Measurements from ENCODE around the gene ZMYND8. TPM values are rescaled to one million over a fixed set of nuclear protein-coding genes. Genes with fewer than 3 reads are reported as not detected.
A peak's percentile ranks its signal among the peaks of the same experiment; 100 is the strongest.
"Not testable (repeated sequence)": the region's sequence is repeated elsewhere in the genome, so short reads cannot be mapped to it uniquely, and the experiment has no call there.

Gene ZMYND8
- total RNA-seq, 1 experiment from 2014 or later = 22.8 TPM

GRCh38 chr20:47305667-47306066 is 50.8 kb downstream of the ZMYND8 start:
- in situ Hi-C loops (cut with HindIII; ENCODE audit: low pct_unique_long_range_greater_than_20kb, low sequenced_read_pairs) = no loop called here
- DNase-seq (ENCODE audit: low read depth, low spot score) = no peak

GRCh38 chr20:47304287-47304686 is 52.2 kb downstream of the ZMYND8 start:
- in situ Hi-C loops (cut with HindIII; ENCODE audit: low pct_unique_long_range_greater_than_20kb, low sequenced_read_pairs) = no loop called here
- no peak for DNase-seq (ENCODE audit: low read depth, low spot score)

- in situ Hi-C loops (cut with HindIII; ENCODE audit: low pct_unique_long_range_greater_than_20kb, low sequenced_read_pairs) = no loop called here
- DNase-seq (ENCODE audit: low read depth, low spot score) = no peak
Observed at GRCh38 chr20:47303736-47304135, 52.8 kb downstream of the ZMYND8 start.

GRCh38 chr20:47300071-47300470 is 56.4 kb downstream of the ZMYND8 start:
- DNase-seq (ENCODE audit: low read depth, low spot score) = no peak
- in situ Hi-C loops (cut with HindIII; ENCODE audit: low pct_unique_long_range_greater_than_20kb, low sequenced_read_pairs) = no loop called here

GRCh38 chr20:47298624-47299023 is 57.9 kb downstream of the ZMYND8 start:
- no peak for DNase-seq (ENCODE audit: low read depth, low spot score)
- in situ Hi-C loops (cut with HindIII; ENCODE audit: low pct_unique_long_range_greater_than_20kb, low sequenced_read_pairs) = no loop called here

- in situ Hi-C loops (cut with HindIII; ENCODE audit: low pct_unique_long_range_greater_than_20kb, low sequenced_read_pairs) = no loop called here
- DNase-seq (ENCODE audit: low read depth, low spot score) = no peak
Observed at GRCh38 chr20:47297746-47298145, 58.8 kb downstream of the ZMYND8 start.

- in situ Hi-C loops (cut with HindIII; ENCODE audit: low pct_unique_long_range_greater_than_20kb, low sequenced_read_pairs) = no loop called here
Observed at GRCh38 chr20:47296950-47297349, 59.5 kb downstream of the ZMYND8 start.

GRCh38 chr20:47295921-47296426 is 60.5 kb downstream of the ZMYND8 start:
- in situ Hi-C loops (cut with HindIII; ENCODE audit: low pct_unique_long_range_greater_than_20kb, low sequenced_read_pairs) = no loop called here
- no peak for DNase-seq (ENCODE audit: low read depth, low spot score)

More at GRCh38 chr20:47296950-47297349, 59.5 kb downstream of the ZMYND8 start:
- peak; percentile 53 for DNase-seq (ENCODE audit: low read depth, low spot score)

GRCh38 chr20:47295129-47295813 is 61.2 kb downstream of the ZMYND8 start:
- no peak for DNase-seq (ENCODE audit: low read depth, low spot score)
- in situ Hi-C loops (cut with HindIII; ENCODE audit: low pct_unique_long_range_greater_than_20kb, low sequenced_read_pairs) = no loop called here

- DNase-seq (ENCODE audit: low read depth, low spot score) = peak; percentile 34
Observed at GRCh38 chr20:47293631-47294030, 62.9 kb downstream of the ZMYND8 start.

GRCh38 chr20:47292581-47292980 is 63.9 kb downstream of the ZMYND8 start:
- in situ Hi-C loops (cut with HindIII; ENCODE audit: low pct_unique_long_range_greater_than_20kb, low sequenced_read_pairs) = no loop called here
- DNase-seq (ENCODE audit: low read depth, low spot score) = no peak

More at GRCh38 chr20:47293631-47294030, 62.9 kb downstream of the ZMYND8 start:
- in situ Hi-C loops (cut with HindIII; ENCODE audit: low pct_unique_long_range_greater_than_20kb, low sequenced_read_pairs) = no loop called here

- in situ Hi-C loops (cut with HindIII; ENCODE audit: low pct_unique_long_range_greater_than_20kb, low sequenced_read_pairs) = no loop called here
- DNase-seq (ENCODE audit: low read depth, low spot score) = no peak
Observed at GRCh38 chr20:47290666-47291430, 65.7 kb downstream of the ZMYND8 start.

GRCh38 chr20:47290008-47290407 is 66.5 kb downstream of the ZMYND8 start:
- in situ Hi-C loops (cut with HindIII; ENCODE audit: low pct_unique_long_range_greater_than_20kb, low sequenced_read_pairs) = no loop called here
- no peak for DNase-seq (ENCODE audit: low read depth, low spot score)

- DNase-seq (ENCODE audit: low read depth, low spot score) = no peak
- in situ Hi-C loops (cut with HindIII; ENCODE audit: low pct_unique_long_range_greater_than_20kb, low sequenced_read_pairs) = no loop called here
Observed at GRCh38 chr20:47289096-47289495, 67.4 kb downstream of the ZMYND8 start.

GRCh38 chr20:47288530-47288929 is 68.0 kb downstream of the ZMYND8 start:
- in situ Hi-C loops (cut with HindIII; ENCODE audit: low pct_unique_long_range_greater_than_20kb, low sequenced_read_pairs); DNase-seq (ENCODE audit: low read depth, low spot score): not testable (repeated sequence)

GRCh38 chr20:47287609-47288144 is 68.8 kb downstream of the ZMYND8 start:
- in situ Hi-C loops (cut with HindIII; ENCODE audit: low pct_unique_long_range_greater_than_20kb, low sequenced_read_pairs) = no loop called here
- no peak for DNase-seq (ENCODE audit: low read depth, low spot score)

- in situ Hi-C loops (cut with HindIII; ENCODE audit: low pct_unique_long_range_greater_than_20kb, low sequenced_read_pairs) = no loop called here
- DNase-seq (ENCODE audit: low read depth, low spot score) = no peak
Observed at GRCh38 chr20:47286681-47287080, 69.8 kb downstream of the ZMYND8 start.

- DNase-seq (ENCODE audit: low read depth, low spot score) = no peak
- in situ Hi-C loops (cut with HindIII; ENCODE audit: low pct_unique_long_range_greater_than_20kb, low sequenced_read_pairs) = no loop called here
Observed at GRCh38 chr20:47285189-47285588, 71.3 kb downstream of the ZMYND8 start.

Measured in SK-MEL-5 (cell line).